Gastrocnemius medialis (tissue), 4 donors: ENCODE results near the gene ENTREP1. TPM values are rescaled to one million over a fixed set of nuclear protein-coding genes. Genes with fewer than 3 reads are reported as not detected.

Source experiments
- ATAC-seq, 2 donors: fragments of 150-250 bp; one replicate each; pipeline ENCODE4 v1.9.1; 2016
- DNase-seq, 2 donors: peaks; one replicate each; pipeline ENCODE4 v3.0.0-alpha.2; 2019
- H3K27ac ChIP-seq, 4 donors: fragments of 200-600 bp; sonication (generic); 1 replicate in 1 of 4; 2 replicates in 3 of 4; pipeline ENCODE4 v1.5.1; 2016 to 2018; ENCODE audit warnings: mild to moderate bottlenecking in 2 of 4, moderate library complexity in 1 of 4
- H3K27me3 ChIP-seq, 3 donors: fragments of 200-600 bp; sonication (generic) in 2 of 3; 1 replicate in 1 of 3; 2 replicates in 2 of 3; pipeline versions ENCODE4 v1.5.1 to v1.6.0; 2016 to 2019; ENCODE audit warnings: mild to moderate bottlenecking in 1 of 3, moderate library complexity in 1 of 3
- H3K36me3 ChIP-seq, 2 donors: fragments of 200-600 bp; sonication (generic) in 1 of 2; one replicate each; pipeline ENCODE4 v1.5.1; 2017 to 2018
- H3K4me1 ChIP-seq, 2 donors: fragments of 200-600 bp; sonication (generic) in 1 of 2; one replicate each; pipeline ENCODE4 v1.5.1; 2016 to 2017; ENCODE audit warnings: mild to moderate bottlenecking in 2 of 2
- H3K4me3 ChIP-seq, 4 donors: fragments of 200-600 bp; sonication (generic) in 3 of 4; 1 replicate in 1 of 4; 2 replicates in 3 of 4; pipeline ENCODE4 v1.5.1; 2016 to 2019; ENCODE audit warnings: mild to moderate bottlenecking in 2 of 4
- H3K9me3 ChIP-seq, 3 donors: fragments of 200-600 bp; sonication (generic) in 2 of 3; 1 replicate in 1 of 3; 2 replicates in 2 of 3; pipeline ENCODE4 v1.5.1; 2016 to 2019
- CTCF ChIP-seq, 5 experiments: fragments of 450-650 bp in 3 of 5; fragments of 200-600 bp in 2 of 5; sonication (generic) in 2 of 5; IDR thresholded peaks in 4 of 5; conservative IDR thresholded peaks in 1 of 5; 1 replicate in 4 of 5; 2 replicates in 1 of 5; pipeline ENCODE4 v1.5.1; 2016 to 2019; ENCODE audit warnings: antibody characterized with exemption in 5 of 5, mild to moderate bottlenecking in 3 of 5, moderate library complexity in 3 of 5
- POLR2A ChIP-seq, 2 donors: fragments of 450-650 bp; IDR thresholded peaks; one replicate each; pipeline ENCODE4 v1.6.1; 2017; ENCODE audit warnings: antibody characterized with exemption in 2 of 2, mild to moderate bottlenecking in 2 of 2, moderate library complexity in 2 of 2
- in situ Hi-C, 4 donors: fragments of 200-750 bp; cut with MboI; loops; one replicate each; pipeline versions ENCODE4 v1.15.0 to v1.8.0; 2017; ENCODE audit warnings: low sequenced_read_pairs in 4 of 4
- intact Hi-C: fragments of 100-400 bp; cut with DNase I; formaldehyde crosslinking; loops from one replicate; pipeline ENCODE4 v1.15.1; 2023; ENCODE audit warnings: low total_unique reads
- total RNA-seq, 4 donors: library from RNA; depleted of rRNA; stranded (reverse); fragments of >200 nt; gene quantifications; one replicate each; pipeline versions ENCODE4 v1.1.0 to v1.2.3, GENCODE V29; 2016

The ENTREP1 gene
- total RNA-seq, 4 donors from 2014 or later = 10.8 to 26.8 (median 17.1) TPM

- no peak for ATAC-seq
- intact Hi-C loops = loop anchor here (5.0 to 10.0 kb wide), 3 partner anchors 1030 to 1233 kb away; partner anchors contain the start of gene KLF9
- in situ Hi-C loops = loop anchor here in 2 of 4 donors (10.0 to 25.0 kb wide), 2 partner anchors 57 to 1230 kb away; partner anchors contain the start of gene ENTREP1 (in 1 of the 2)
- Histone ChIP-seq H3K27ac (peak overlapping the region; percentile 90 to 98 (median 96)), H3K9me3 (no peaks in the 10 kb centered on the region), H3K4me3 (no peak overlapping the region), H3K36me3 (peaks cover 0 to 10% of the 10 kb centered on the region in 2 donors), H3K4me1 (peaks cover 58 to 60% of the 10 kb centered on the region in 2 donors), H3K27me3 (no peaks in the 10 kb centered on the region)
- TF ChIP-seq POLR2A (IDR thresholded peaks at IDR 0.05) = no peak
- no peak for TF ChIP-seq CTCF (IDR thresholded peaks at IDR 0.05 in 4 of 5, conservative IDR thresholded peaks at IDR 0.05 in 1 of 5)
- no peak for DNase-seq
These were observed 57.1 kb downstream of the ENTREP1 start for GRCh38 chr9:69382135-69382534.

GRCh38 chr9:69385581-69386033 lies 60.6 kb downstream of the ENTREP1 start:
- Histone ChIP-seq H3K4me1 (peaks cover 37 to 38% of the 10 kb centered on the region in 2 donors), H3K4me3 (no peak overlapping the region), H3K9me3 (no peaks in the 10 kb centered on the region), H3K36me3 (peaks cover 0 to 27% of the 10 kb centered on the region in 2 donors), H3K27ac (peak overlapping the region; percentile 63 to 98 (median 96)), H3K27me3 (no peaks in the 10 kb centered on the region)
- intact Hi-C loops = loop anchor here (10.0 kb wide), 2 partner anchors 1099 to 1229 kb away; no protein-coding TSS in a partner anchor
- TF ChIP-seq CTCF (IDR thresholded peaks at IDR 0.05 in 4 of 5, conservative IDR thresholded peaks at IDR 0.05 in 1 of 5) (no peak), POLR2A (IDR thresholded peaks at IDR 0.05) (no peak)
- no peak for DNase-seq
- ATAC-seq = no peak
- in situ Hi-C loops = loop anchor here in 2 of 4 donors (10.0 to 25.0 kb wide), 2 partner anchors 61 to 1227 kb away; partner anchors contain the start of gene ENTREP1 (in 1 of the 2)

GRCh38 chr9:69386651-69387050 lies 61.6 kb downstream of the ENTREP1 start:
- peak; percentile 41 to 59 for DNase-seq

GRCh38 chr9:69388596-69388995 lies 63.6 kb downstream of the ENTREP1 start:
- peak overlapping the region; percentile 40 to 97 (median 91) for H3K27ac ChIP-seq
- no peak for TF ChIP-seq CTCF (IDR thresholded peaks at IDR 0.05 in 4 of 5, conservative IDR thresholded peaks at IDR 0.05 in 1 of 5)
- TF ChIP-seq POLR2A (IDR thresholded peaks at IDR 0.05) = no peak
- peaks cover 36 to 45% of the 10 kb centered on the region in 2 donors for H3K4me1 ChIP-seq
- in situ Hi-C loops (loop anchor here in 2 of 4 donors (10.0 to 25.0 kb wide), 2 partner anchors 64 to 1224 kb away; partner anchors contain the start of gene ENTREP1 (in 1 of the 2)), intact Hi-C loops (loop anchor here (10.0 kb wide), 2 partner anchors 1096 to 1226 kb away; no protein-coding TSS in a partner anchor)
- H3K27me3 ChIP-seq = no peaks in the 10 kb centered on the region
- no peak for DNase-seq
- no peak overlapping the region for H3K4me3 ChIP-seq
- no peaks in the 10 kb centered on the region for H3K9me3 ChIP-seq
- ATAC-seq = no peak
- H3K36me3 ChIP-seq = peaks cover 0 to 27% of the 10 kb centered on the region in 2 donors

More at GRCh38 chr9:69386651-69387050, 61.6 kb downstream of the ENTREP1 start:
- H3K4me3 ChIP-seq = no peak overlapping the region
- intact Hi-C loops = loop anchor here (10.0 kb wide), 2 partner anchors 1098 to 1228 kb away; no protein-coding TSS in a partner anchor
- peak; percentile 80 to 82 for ATAC-seq
- H3K4me1 ChIP-seq = peaks cover 31 to 35% of the 10 kb centered on the region in 2 donors
- H3K36me3 ChIP-seq = peaks cover 0 to 27% of the 10 kb centered on the region in 2 donors
- H3K27me3 ChIP-seq = no peaks in the 10 kb centered on the region
- in situ Hi-C loops = loop anchor here in 2 of 4 donors (10.0 to 25.0 kb wide), 2 partner anchors 62 to 1226 kb away; partner anchors contain the start of gene ENTREP1 (in 1 of the 2)
- H3K27ac ChIP-seq = peak overlapping the region; percentile 63 to 98 (median 96)
- TF ChIP-seq CTCF (IDR thresholded peaks at IDR 0.05 in 4 of 5, conservative IDR thresholded peaks at IDR 0.05 in 1 of 5) (no peak), POLR2A (IDR thresholded peaks at IDR 0.05) (no peak)
- H3K9me3 ChIP-seq = no peaks in the 10 kb centered on the region
